ENCODE results near the gene ISCA2.

The ISCA2 gene

GRCh38 chr14:74518221-74518620 lies 24.7 kb downstream of the ISCA2 start:
- no peak for DNase-seq (ENCODE audit: extremely low read depth, insufficient read length)

GRCh38 chr14:74519316-74520074 lies 25.9 kb downstream of the ISCA2 start:
- Histone ChIP-seq H3K36me3 (ENCODE audit: control insufficient read depth, insufficient read depth, low read length) (no peaks in the 10 kb centered on the region), H3K4me3 (replicated peaks; ENCODE audit: low read depth, low read length) (no peak overlapping the region), H3K27me3 (replicated peaks; ENCODE audit: control insufficient read depth, insufficient read depth, low read length) (no peaks in the 10 kb centered on the region; the same call in 1 of the 2 replicates)
- no peak for DNase-seq (ENCODE audit: extremely low read depth, insufficient read length)
- TF ChIP-seq CTCF (IDR thresholded peaks at IDR 0.05; ENCODE audit: insufficient read depth, low read length, poor library complexity, severe bottlenecking): no peak

More at GRCh38 chr14:74518221-74518620, 24.7 kb downstream of the ISCA2 start:
- Histone ChIP-seq H3K4me3 (replicated peaks; ENCODE audit: low read depth, low read length) (no peak overlapping the region), H3K27me3 (replicated peaks; ENCODE audit: control insufficient read depth, insufficient read depth, low read length) (no peaks in the 10 kb centered on the region; the same call in 1 of the 2 replicates), H3K36me3 (ENCODE audit: control insufficient read depth, insufficient read depth, low read length) (no peaks in the 10 kb centered on the region)
- no peak for TF ChIP-seq CTCF (IDR thresholded peaks at IDR 0.05; ENCODE audit: insufficient read depth, low read length, poor library complexity, severe bottlenecking)

- Histone ChIP-seq H3K36me3 (ENCODE audit: control insufficient read depth, insufficient read depth, low read length) (no peaks in the 10 kb centered on the region), H3K27me3 (replicated peaks; ENCODE audit: control insufficient read depth, insufficient read depth, low read length) (no peaks in the 10 kb centered on the region; the same call in 1 of the 2 replicates), H3K4me3 (replicated peaks; ENCODE audit: low read depth, low read length) (no peak overlapping the region)
- no peak for DNase-seq (ENCODE audit: extremely low read depth, insufficient read length)
- no peak for TF ChIP-seq CTCF (IDR thresholded peaks at IDR 0.05; ENCODE audit: insufficient read depth, low read length, poor library complexity, severe bottlenecking)
These were observed 28.2 kb downstream of the ISCA2 start for GRCh38 chr14:74521756-74522155.

- H3K27me3 ChIP-seq (replicated peaks; ENCODE audit: control insufficient read depth, insufficient read depth, low read length): no peaks in the 10 kb centered on the region; the same call in 1 of the 2 replicates
- H3K36me3 ChIP-seq (ENCODE audit: control insufficient read depth, insufficient read depth, low read length): no peaks in the 10 kb centered on the region
- H3K4me3 ChIP-seq (replicated peaks; ENCODE audit: low read depth, low read length): no peak overlapping the region
- no peak for DNase-seq (ENCODE audit: extremely low read depth, insufficient read length)
- TF ChIP-seq CTCF (IDR thresholded peaks at IDR 0.05; ENCODE audit: insufficient read depth, low read length, poor library complexity, severe bottlenecking): no peak
These were observed 29.2 kb downstream of the ISCA2 start for GRCh38 chr14:74522740-74523139.

GRCh38 chr14:74524076-74524811 lies 30.7 kb downstream of the ISCA2 start:
- Histone ChIP-seq H3K27me3 (replicated peaks; ENCODE audit: control insufficient read depth, insufficient read depth, low read length) (no peaks in the 10 kb centered on the region; the same call in 1 of the 2 replicates), H3K36me3 (ENCODE audit: control insufficient read depth, insufficient read depth, low read length) (no peaks in the 10 kb centered on the region), H3K4me3 (replicated peaks; ENCODE audit: low read depth, low read length) (no peak overlapping the region)
- DNase-seq (ENCODE audit: extremely low read depth, insufficient read length): no peak
- no peak for TF ChIP-seq CTCF (IDR thresholded peaks at IDR 0.05; ENCODE audit: insufficient read depth, low read length, poor library complexity, severe bottlenecking)
